A549 (cell line): ENCODE data around the gene TMTC2. TPM values are rescaled to one million over a fixed set of nuclear protein-coding genes. Genes with fewer than 3 reads are reported as not detected.

Experiments
- ATAC-seq, 2 experiments: fragments of 200-7000 bp in 1 of 2; fragments of >200 bp in 1 of 2; cut with Nextera tagmentation in 1 of 2; cut with Tn5 transposase in 1 of 2; 3 replicates each; pipeline versions ENCODE4 v1.8.0 to v1.9.1; 2018 to 2020; ENCODE audit warnings: mild to moderate bottlenecking in 1 of 2, moderate library complexity in 1 of 2
- CTCF ChIA-PET: fragments of 300-600 bp; sonication (Branson Sonifier 250); formaldehyde crosslinking; extraction: SDS; loops from one replicate; lab custom pipeline; 2021; ENCODE audit warnings: antibody characterized with exemption, inconsistent platforms; lab: Yijun Ruan, JAX
- POLR2A ChIA-PET: fragments of 350-600 bp; formaldehyde crosslinking; extraction: SDS; loops from one replicate; lab custom pipeline; 2021; ENCODE audit warnings: antibody characterized with exemption, inconsistent platforms; lab: Yijun Ruan, JAX
- DNase-seq, 2 experiments: peaks; one replicate each; pipeline versions ENCODE4 v3.0.0 to v3.0.0-alpha.2; 2011 to 2016; ENCODE audit warnings: low read depth in 1 of 2, low spot score in 1 of 2
- FAIRE-seq: peaks from 2 replicates; lab custom pipeline; 2011; peaks lifted over from hg19 to GRCh38; lab: Jason Lieb, UNC
- H3K27ac ChIP-seq, 2 experiments: fragments of >200 bp; sonication (Bioruptor Twin); formaldehyde crosslinking; 3 replicates each; pipeline ENCODE4 v1.5.1; 2016 to 2017
- H3K4me1 ChIP-seq: fragments of >200 bp; sonication (Bioruptor Twin); formaldehyde crosslinking; 3 replicates; pipeline ENCODE4 v1.6.1; 2016
- H3K4me2 ChIP-seq: fragments of >200 bp; sonication (Bioruptor Twin); formaldehyde crosslinking; 3 replicates; pipeline ENCODE4 v1.6.1; 2016
- H3K4me3 ChIP-seq: fragments of >200 bp; sonication (Bioruptor Twin); formaldehyde crosslinking; 3 replicates; pipeline ENCODE4 v1.5.1; 2016
- H3K9me3 ChIP-seq: fragments of >200 bp; sonication (Bioruptor Twin); formaldehyde crosslinking; 3 replicates; pipeline ENCODE4 v1.6.1; 2016
- CHD2 ChIP-seq: fragments of 150-350 bp; IDR thresholded peaks from 2 replicates; pipeline ENCODE4 v1.6.1; 2014; ENCODE audit warnings: low read length; ENCODE audit not compliant: partially characterized antibody
- CHD4 ChIP-seq: fragments of 200-600 bp; sonication (generic); IDR thresholded peaks from 2 replicates; pipeline ENCODE4 v1.6.1; 2016; ENCODE audit warnings: antibody characterized with exemption, mild to moderate bottlenecking, borderline replicate concordance
- FOSL2 ChIP-seq, 2 experiments: fragments of 450-650 bp in 1 of 2; fragments of >200 bp in 1 of 2; sonication (Bioruptor Twin) in 1 of 2; formaldehyde crosslinking; IDR thresholded peaks; 2 replicates each; pipeline versions ENCODE4 v1.5.0 to v1.6.1; 2016 to 2020; ENCODE audit warnings: mild to moderate bottlenecking in 1 of 2, moderate library complexity in 1 of 2
- HOXB5 ChIP-seq: fragments of 250-450 bp; sonication (Bioruptor Pico); IDR thresholded peaks from 2 replicates; pipeline ENCODE4 v1.5.0; 2020; ENCODE audit warnings: mild to moderate bottlenecking, moderate library complexity
- JUN ChIP-seq, 2 experiments: fragments of >200 bp; sonication (Bioruptor Twin); formaldehyde crosslinking; IDR thresholded peaks; 2 replicates in 1 of 2; 3 replicates in 1 of 2; pipeline ENCODE4 v1.6.1; 2016 to 2017
- MYC ChIP-seq: IDR thresholded peaks from 2 replicates; pipeline ENCODE4 v1.6.1; 2012; ENCODE audit warnings: mild to moderate bottlenecking, inconsistent platforms, low read length, improper control_type of control experiment, borderline replicate concordance
- NFE2L2 ChIP-seq: fragments of 150-350 bp; conservative IDR thresholded peaks from 2 replicates; pipeline ENCODE4 v1.6.1; 2014; ENCODE audit warnings: low read length
- POLR2A ChIP-seq: IDR thresholded peaks from 2 replicates; pipeline ENCODE4 v1.6.1; 2012; ENCODE audit warnings: mild to moderate bottlenecking, low read length
- RARB ChIP-seq: fragments of 250-450 bp; sonication (Bioruptor Pico); IDR thresholded peaks from 2 replicates; pipeline ENCODE4 v1.8.0; 2021; ENCODE audit warnings: mild to moderate bottlenecking, moderate library complexity
- RNF2 ChIP-seq: fragments of 200-600 bp; sonication (generic); IDR thresholded peaks from 2 replicates; pipeline ENCODE4 v1.6.1; 2016; ENCODE audit warnings: low read depth, mild to moderate bottlenecking, antibody characterized with exemption, moderate library complexity, borderline replicate concordance
- TFCP2L1 ChIP-seq: fragments of 250-450 bp; sonication (Bioruptor Pico); IDR thresholded peaks from 2 replicates; pipeline ENCODE4 v1.5.0; 2021; ENCODE audit warnings: mild to moderate bottlenecking
- ZNF302 ChIP-seq: fragments of 250-450 bp; sonication (Bioruptor Pico); IDR thresholded peaks from 2 replicates; pipeline ENCODE4 v1.9.0; 2021; ENCODE audit warnings: inconsistent platforms, mild to moderate bottlenecking, moderate library complexity
- ZSCAN20 ChIP-seq: fragments of 250-450 bp; sonication (Bioruptor Pico); IDR thresholded peaks from 2 replicates; pipeline ENCODE4 v1.8.0; 2022; ENCODE audit warnings: mild to moderate bottlenecking, moderate library complexity
- WGBS: methylation state at CpG from one replicate; pipeline ENCODE4 v1.1.6; 2017; ENCODE audit errors: missing lambda C conversion rate; 5-methylcytosine and 5-hydroxymethylcytosine counted together
- polyA plus RNA-seq, 4 experiments: library from polyadenylated mRNA; depleted of rRNA in 3 of 4; stranded (reverse); fragments of >200 nt; fragmentation: RNase III in 1 of 4; extraction: RNeasy Plus Mini Kit Qiagen cat#74134 plus additional on column Dnase treatment in 1 of 4; gene quantifications; 2 replicates in 3 of 4; 3 replicates in 1 of 4; pipeline ENCODE4 v1.2.3, GENCODE V29; 2011 to 2017
- TF ChIP-seq, protein P1 (sequence below): fragments of >200 bp; sonication (Bioruptor Twin); formaldehyde crosslinking; IDR thresholded peaks from 3 replicates; pipeline ENCODE4 v1.6.1; 2016
- TF ChIP-seq, protein P2 (sequence below): fragments of 150-350 bp; IDR thresholded peaks from 2 replicates; pipeline ENCODE4 v1.6.1; 2014; ENCODE audit warnings: low read depth, mild to moderate bottlenecking, low read length
- TF ChIP-seq, protein P3 (sequence below): IDR thresholded peaks from 2 replicates; pipeline ENCODE4 v1.6.1; 2012
- TF ChIP-seq, protein P4 (sequence below): fragments of 200-600 bp; sonication (generic); IDR thresholded peaks from 2 replicates; pipeline ENCODE4 v1.6.1; 2016; ENCODE audit warnings: antibody characterized with exemption, mild to moderate bottlenecking, moderate library complexity
- TF ChIP-seq, protein P5 (sequence below): fragments of >200 bp; sonication (Bioruptor Twin); formaldehyde crosslinking; IDR thresholded peaks from 2 replicates; pipeline ENCODE4 v1.6.1; 2016
- TF ChIP-seq, protein P6 (sequence below): IDR thresholded peaks from 2 replicates; pipeline ENCODE4 v1.6.1; 2012

The TMTC2 gene
- polyA plus RNA-seq, 2 of the 4 experiments (the other 2 are of a cell fraction): 1.8 to 5.3 TPM

DNA sequence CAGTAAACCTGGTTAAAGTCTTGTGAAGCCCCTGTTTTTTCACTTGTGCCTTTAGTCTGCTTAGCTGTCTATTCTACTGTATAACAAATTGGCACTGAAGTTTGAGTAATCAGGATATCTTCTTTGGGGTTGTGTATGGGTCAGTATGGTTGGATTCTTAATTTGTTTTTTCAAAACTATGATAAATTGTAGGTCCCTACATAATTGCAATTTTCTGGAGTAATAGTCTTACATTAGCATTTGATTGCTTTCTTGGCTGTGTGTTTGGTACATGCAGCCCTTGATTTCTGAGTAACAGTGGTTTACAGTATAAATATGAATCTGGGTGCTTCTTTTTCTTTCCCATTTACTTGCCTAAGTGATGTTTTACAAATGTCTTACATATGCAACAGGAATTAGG, 186.6 kb downstream of the TMTC2 start:
- ChIA-PET CTCF (no interaction called here), POLR2A (no interaction called here)
- no peak for ATAC-seq
- DNase-seq: no peak
- TF ChIP-seq JUN (IDR thresholded peaks at IDR 0.05): no peak
- TF ChIP-seq, protein P1, sequence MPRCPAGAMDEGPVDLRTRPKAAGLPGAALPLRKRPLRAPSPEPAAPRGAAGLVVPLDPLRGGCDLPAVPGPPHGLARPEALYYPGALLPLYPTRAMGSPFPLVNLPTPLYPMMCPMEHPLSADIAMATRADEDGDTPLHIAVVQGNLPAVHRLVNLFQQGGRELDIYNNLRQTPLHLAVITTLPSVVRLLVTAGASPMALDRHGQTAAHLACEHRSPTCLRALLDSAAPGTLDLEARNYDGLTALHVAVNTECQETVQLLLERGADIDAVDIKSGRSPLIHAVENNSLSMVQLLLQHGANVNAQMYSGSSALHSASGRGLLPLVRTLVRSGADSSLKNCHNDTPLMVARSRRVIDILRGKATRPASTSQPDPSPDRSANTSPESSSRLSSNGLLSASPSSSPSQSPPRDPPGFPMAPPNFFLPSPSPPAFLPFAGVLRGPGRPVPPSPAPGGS: no peak
- TF ChIP-seq, protein P2, sequence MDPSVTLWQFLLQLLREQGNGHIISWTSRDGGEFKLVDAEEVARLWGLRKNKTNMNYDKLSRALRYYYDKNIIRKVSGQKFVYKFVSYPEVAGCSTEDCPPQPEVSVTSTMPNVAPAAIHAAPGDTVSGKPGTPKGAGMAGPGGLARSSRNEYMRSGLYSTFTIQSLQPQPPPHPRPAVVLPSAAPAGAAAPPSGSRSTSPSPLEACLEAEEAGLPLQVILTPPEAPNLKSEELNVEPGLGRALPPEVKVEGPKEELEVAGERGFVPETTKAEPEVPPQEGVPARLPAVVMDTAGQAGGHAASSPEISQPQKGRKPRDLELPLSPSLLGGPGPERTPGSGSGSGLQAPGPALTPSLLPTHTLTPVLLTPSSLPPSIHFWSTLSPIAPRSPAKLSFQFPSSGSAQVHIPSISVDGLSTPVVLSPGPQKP: no peak
- TF ChIP-seq, protein P3, sequence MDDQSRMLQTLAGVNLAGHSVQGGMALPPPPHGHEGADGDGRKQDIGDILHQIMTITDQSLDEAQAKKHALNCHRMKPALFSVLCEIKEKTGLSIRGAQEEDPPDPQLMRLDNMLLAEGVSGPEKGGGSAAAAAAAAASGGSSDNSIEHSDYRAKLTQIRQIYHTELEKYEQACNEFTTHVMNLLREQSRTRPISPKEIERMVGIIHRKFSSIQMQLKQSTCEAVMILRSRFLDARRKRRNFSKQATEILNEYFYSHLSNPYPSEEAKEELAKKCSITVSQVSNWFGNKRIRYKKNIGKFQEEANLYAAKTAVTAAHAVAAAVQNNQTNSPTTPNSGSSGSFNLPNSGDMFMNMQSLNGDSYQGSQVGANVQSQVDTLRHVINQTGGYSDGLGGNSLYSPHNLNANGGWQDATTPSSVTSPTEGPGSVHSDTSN: no peak
- no peak for TF ChIP-seq FOSL2 (IDR thresholded peaks at IDR 0.05)
- no peak for TF ChIP-seq FOSL2 (CRISPR knock-in tag; IDR thresholded peaks at IDR 0.05)
- TF ChIP-seq, protein P4, sequence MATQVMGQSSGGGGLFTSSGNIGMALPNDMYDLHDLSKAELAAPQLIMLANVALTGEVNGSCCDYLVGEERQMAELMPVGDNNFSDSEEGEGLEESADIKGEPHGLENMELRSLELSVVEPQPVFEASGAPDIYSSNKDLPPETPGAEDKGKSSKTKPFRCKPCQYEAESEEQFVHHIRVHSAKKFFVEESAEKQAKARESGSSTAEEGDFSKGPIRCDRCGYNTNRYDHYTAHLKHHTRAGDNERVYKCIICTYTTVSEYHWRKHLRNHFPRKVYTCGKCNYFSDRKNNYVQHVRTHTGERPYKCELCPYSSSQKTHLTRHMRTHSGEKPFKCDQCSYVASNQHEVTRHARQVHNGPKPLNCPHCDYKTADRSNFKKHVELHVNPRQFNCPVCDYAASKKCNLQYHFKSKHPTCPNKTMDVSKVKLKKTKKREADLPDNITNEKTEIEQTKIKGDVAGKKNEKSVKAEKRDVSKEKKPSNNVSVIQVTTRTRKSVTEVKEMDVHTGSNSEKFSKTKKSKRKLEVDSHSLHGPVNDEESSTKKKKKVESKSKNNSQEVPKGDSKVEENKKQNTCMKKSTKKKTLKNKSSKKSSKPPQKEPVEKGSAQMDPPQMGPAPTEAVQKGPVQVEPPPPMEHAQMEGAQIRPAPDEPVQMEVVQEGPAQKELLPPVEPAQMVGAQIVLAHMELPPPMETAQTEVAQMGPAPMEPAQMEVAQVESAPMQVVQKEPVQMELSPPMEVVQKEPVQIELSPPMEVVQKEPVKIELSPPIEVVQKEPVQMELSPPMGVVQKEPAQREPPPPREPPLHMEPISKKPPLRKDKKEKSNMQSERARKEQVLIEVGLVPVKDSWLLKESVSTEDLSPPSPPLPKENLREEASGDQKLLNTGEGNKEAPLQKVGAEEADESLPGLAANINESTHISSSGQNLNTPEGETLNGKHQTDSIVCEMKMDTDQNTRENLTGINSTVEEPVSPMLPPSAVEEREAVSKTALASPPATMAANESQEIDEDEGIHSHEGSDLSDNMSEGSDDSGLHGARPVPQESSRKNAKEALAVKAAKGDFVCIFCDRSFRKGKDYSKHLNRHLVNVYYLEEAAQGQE: no peak
- no peak for TF ChIP-seq MYC
- TF ChIP-seq, protein P5, sequence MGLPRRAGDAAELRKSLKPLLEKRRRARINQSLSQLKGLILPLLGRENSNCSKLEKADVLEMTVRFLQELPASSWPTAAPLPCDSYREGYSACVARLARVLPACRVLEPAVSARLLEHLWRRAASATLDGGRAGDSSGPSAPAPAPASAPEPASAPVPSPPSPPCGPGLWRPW: no peak
- TF ChIP-seq, protein P6, sequence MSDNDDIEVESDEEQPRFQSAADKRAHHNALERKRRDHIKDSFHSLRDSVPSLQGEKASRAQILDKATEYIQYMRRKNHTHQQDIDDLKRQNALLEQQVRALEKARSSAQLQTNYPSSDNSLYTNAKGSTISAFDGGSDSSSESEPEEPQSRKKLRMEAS: no peak
- no peak for TF ChIP-seq CHD2
- TF ChIP-seq TFCP2L1 (CRISPR knock-in tag): no peak
- no peak for TF ChIP-seq HOXB5 (CRISPR knock-in tag)
- no peak for TF ChIP-seq POLR2A
- TF ChIP-seq ZSCAN20 (CRISPR knock-in tag): no peak
- H3K4me1 ChIP-seq: no peaks in the 10 kb centered on the region
- no peak overlapping the region for H3K27ac ChIP-seq
- no peaks in the 10 kb centered on the region for H3K9me3 ChIP-seq
- no peak overlapping the region for H3K4me3 ChIP-seq
- FAIRE-seq: no peak
- H3K4me2 ChIP-seq: no peak overlapping the region

DNA sequence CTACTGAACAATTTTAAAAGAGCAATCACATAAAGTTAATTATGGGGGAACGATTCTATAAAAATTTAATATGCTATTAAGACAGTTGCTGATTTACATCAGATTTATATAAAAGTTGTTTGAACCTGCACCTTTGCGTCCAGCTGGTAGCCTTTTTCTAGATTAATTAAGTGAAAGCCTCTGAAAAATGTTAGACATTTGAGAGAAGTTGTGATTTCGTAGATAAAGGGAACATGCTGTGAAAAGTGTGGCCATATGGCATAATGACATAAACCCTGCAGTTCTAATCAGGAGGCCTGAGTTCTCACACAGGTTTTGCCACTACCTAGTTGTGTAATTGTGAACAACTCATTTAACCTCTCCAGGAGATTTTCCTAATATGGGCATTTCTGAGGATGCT, 187.2 kb downstream of the TMTC2 start:
- DNase-seq: no peak
- Histone ChIP-seq H3K4me2 (no peak overlapping the region), H3K4me3 (no peak overlapping the region)
- 61% methylated on average over 3 of the region's 3 CpGs for WGBS
- CTCF ChIA-PET: no interaction called here
- TF ChIP-seq CHD4: no peak
- TF ChIP-seq HOXB5 (CRISPR knock-in tag): no peak
- TF ChIP-seq ZNF302 (CRISPR knock-in tag): no peak
- TF ChIP-seq ZSCAN20 (CRISPR knock-in tag): no peak
- TF ChIP-seq NFE2L2: no peak
- no peak for TF ChIP-seq RARB
- no peak for TF ChIP-seq RNF2
- no peak for TF ChIP-seq FOSL2 (IDR thresholded peaks at IDR 0.05)
- TF ChIP-seq FOSL2 (CRISPR knock-in tag; IDR thresholded peaks at IDR 0.05): no peak
- TF ChIP-seq CHD2: no peak
- TF ChIP-seq, all 56 proteins: peak for 0
- no peaks in the 10 kb centered on the region for H3K4me1 ChIP-seq
- FAIRE-seq (no peak), ATAC-seq (no peak)
- H3K9me3 ChIP-seq: no peaks in the 10 kb centered on the region
- POLR2A ChIA-PET: no interaction called here
- H3K27ac ChIP-seq: no peak overlapping the region
